HUDEP-2 (cell line): ENCODE measurements around the gene RPS6KA2.
"Not testable (repeated sequence)": the region's sequence is repeated elsewhere in the genome, so short reads cannot be mapped to it uniquely, and the experiment has no call there.

Experiments
- DNase-seq, 76 experiments: peaks; one replicate each; lab custom pipeline; 2025; ENCODE audit not compliant: unreplicated experiment in 76 of 76; lab: John Stamatoyannopoulos, UW

The RPS6KA2 gene

GRCh38 chr6:166389119-166389518 lies 237.9 kb downstream of the RPS6KA2 start:
- no peak for DNase-seq

GRCh38 chr6:166388290-166389004 lies 238.6 kb downstream of the RPS6KA2 start:
- DNase-seq = no peak

GRCh38 chr6:166387642-166388289 lies 239.3 kb downstream of the RPS6KA2 start:
- no peak for DNase-seq

GRCh38 chr6:166387098-166387497 lies 240.0 kb downstream of the RPS6KA2 start:
- not testable (repeated sequence) for DNase-seq

GRCh38 chr6:166386111-166386510 lies 240.9 kb downstream of the RPS6KA2 start:
- no peak for DNase-seq

- DNase-seq = peak in 31 of 76 experiments; percentile 14 to 77 (median 46)
Measured at GRCh38 chr6:166383802-166384363, 243.2 kb downstream of the RPS6KA2 start.

- DNase-seq = peak in 74 of 76 experiments; percentile 72 to 99 (median 97)
Measured at GRCh38 chr6:166382933-166383801, 243.9 kb downstream of the RPS6KA2 start, which contains the start of gene MPC1. TSS of gene MPC1 (minus strand) at chr6:166382940. CDS start at chr6:166382876, 64 bp downstream.

- peak in 8 of 76 experiments; percentile 28 to 94 (median 41) for DNase-seq
Measured at GRCh38 chr6:166382500-166382932, 244.5 kb downstream of the RPS6KA2 start.

- peak in 67 of 76 experiments; percentile 10 to 94 (median 61) for DNase-seq
Measured at GRCh38 chr6:166381733-166382499, 245.1 kb downstream of the RPS6KA2 start.

- DNase-seq = peak in 1 of 76 experiments; percentile 69
Measured at GRCh38 chr6:166381381-166381732, 245.7 kb downstream of the RPS6KA2 start.

- no peak for DNase-seq
Measured at GRCh38 chr6:166379800-166380199, 247.3 kb downstream of the RPS6KA2 start.

GRCh38 chr6:166379103-166379586 lies 247.9 kb downstream of the RPS6KA2 start:
- no peak for DNase-seq

GRCh38 chr6:166377721-166378120 lies 249.3 kb downstream of the RPS6KA2 start:
- DNase-seq = no peak

GRCh38 chr6:166375013-166375412 lies 252.0 kb downstream of the RPS6KA2 start:
- DNase-seq = no peak

GRCh38 chr6:166370489-166370888 lies 256.6 kb downstream of the RPS6KA2 start:
- DNase-seq = no peak

GRCh38 chr6:166369782-166370181 lies 257.3 kb downstream of the RPS6KA2 start:
- DNase-seq = no peak

- DNase-seq = no peak
Measured at GRCh38 chr6:166366921-166367320, 260.1 kb downstream of the RPS6KA2 start.

- DNase-seq = no peak
Measured at GRCh38 chr6:166365806-166366205, 261.2 kb downstream of the RPS6KA2 start.

GRCh38 chr6:166365221-166365620 lies 261.8 kb downstream of the RPS6KA2 start:
- no peak for DNase-seq

- DNase-seq = no peak
Measured at GRCh38 chr6:166364456-166364855, 262.6 kb downstream of the RPS6KA2 start.
